ENCODE measurements around the gene RPGRIP1.

DNA sequence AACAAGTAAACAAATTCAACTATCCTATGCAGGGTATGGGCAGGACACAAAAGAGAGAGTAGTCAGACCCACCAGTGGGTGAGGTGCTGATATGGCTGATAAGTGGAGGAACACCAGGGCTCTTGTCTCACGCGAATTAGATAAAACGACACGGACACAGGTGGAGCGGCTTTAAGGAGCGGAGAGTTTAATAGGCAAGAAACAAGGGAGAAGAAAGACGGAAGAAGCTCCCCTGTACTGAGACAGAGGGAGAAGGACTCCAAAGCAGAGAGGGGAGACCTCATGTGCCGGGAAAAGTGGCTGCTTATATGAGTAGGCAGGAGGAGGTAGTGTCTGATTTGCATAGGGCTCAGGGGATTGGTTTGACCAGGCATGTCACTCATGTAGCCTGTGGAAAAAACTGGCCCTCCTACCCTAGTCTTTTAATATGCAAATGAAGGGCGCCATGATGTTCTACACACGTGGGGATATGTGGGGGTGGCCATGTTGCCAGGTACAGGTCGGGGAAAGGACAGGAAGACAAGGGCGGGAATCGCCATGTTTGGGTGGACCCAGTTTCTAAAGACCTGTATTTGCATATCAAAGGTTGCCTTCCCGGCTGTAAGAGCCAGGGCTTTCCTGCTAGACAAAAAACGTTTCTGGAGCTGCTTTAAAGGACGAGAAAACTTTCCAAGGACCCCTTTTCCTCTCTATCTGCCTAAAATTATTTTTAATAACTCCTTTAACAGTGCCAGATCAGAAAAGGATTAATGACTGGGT lies 28.8 kb downstream of the RPGRIP1 start:
- TF ChIP-seq CTCF (conservative IDR thresholded peaks at IDR 0.05; ENCODE audit: low read length) (no peak), EZH2phosphoT487 (IDR thresholded peaks at IDR 0.05; ENCODE audit: borderline replicate concordance) (no peak)

Measured in Loucy (cell line).